Smooth muscle cell (in vitro differentiated cells): Measurements from ENCODE around the gene MRPL39. TPM values are rescaled to one million over a fixed set of nuclear protein-coding genes. Genes with fewer than 3 reads are reported as not detected.
A peak's percentile ranks its signal among the peaks of the same experiment; 100 is the strongest.

Experiments used
- DNase-seq: peaks from one replicate; lab custom pipeline; 2025; ENCODE audit not compliant: unreplicated experiment; lab: John Stamatoyannopoulos, UW
- H2AFZ ChIP-seq: fragments of 200-600 bp; sonication (generic); 2 replicates; pipeline ENCODE4 v1.6.0; 2016; ENCODE audit warnings: antibody characterized with exemption, low read depth, mild to moderate bottlenecking
- H3F3A ChIP-seq: fragments of 200-600 bp; sonication (generic); 2 replicates; pipeline ENCODE4 v1.6.0; 2017; ENCODE audit warnings: antibody characterized with exemption, low read depth
- H3K27ac ChIP-seq: fragments of 200-600 bp; sonication (generic); 2 replicates; pipeline ENCODE4 v1.5.1; 2016; ENCODE audit warnings: low read depth, mild to moderate bottlenecking
- H3K27me3 ChIP-seq: fragments of 200-600 bp; sonication (generic); 2 replicates; pipeline ENCODE4 v1.6.1; 2016; ENCODE audit warnings: low read depth, mild to moderate bottlenecking
- H3K36me3 ChIP-seq: fragments of 200-600 bp; sonication (generic); 2 replicates; pipeline ENCODE4 v1.5.1; 2016; ENCODE audit warnings: low read depth
- H3K4me1 ChIP-seq: fragments of 200-600 bp; sonication (generic); 2 replicates; pipeline ENCODE4 v1.5.1; 2016; ENCODE audit warnings: low read depth
- H3K4me2 ChIP-seq: fragments of 200-600 bp; sonication (generic); 2 replicates; pipeline ENCODE4 v1.6.0; 2016; ENCODE audit warnings: mild to moderate bottlenecking
- H3K4me3 ChIP-seq: fragments of 200-600 bp; sonication (generic); 2 replicates; pipeline ENCODE4 v1.5.1; 2016; ENCODE audit warnings: mild to moderate bottlenecking
- H3K79me2 ChIP-seq: fragments of 200-600 bp; sonication (generic); 2 replicates; pipeline ENCODE4 v1.6.0; 2016; ENCODE audit warnings: low read depth, mild to moderate bottlenecking
- H3K9ac ChIP-seq: fragments of 200-600 bp; sonication (generic); 2 replicates; pipeline ENCODE4 v1.6.0; 2016; ENCODE audit warnings: low read depth
- H3K9me3 ChIP-seq: fragments of 200-600 bp; sonication (generic); replicated peaks from 2 replicates; pipeline ENCODE4 v1.5.1; 2016; ENCODE audit warnings: low read depth
- H4K20me1 ChIP-seq: fragments of 200-600 bp; sonication (generic); 2 replicates; pipeline ENCODE4 v1.6.0; 2016; ENCODE audit warnings: low read depth
- CTCF ChIP-seq: fragments of 200-600 bp; sonication (generic); IDR thresholded peaks from 2 replicates; pipeline ENCODE4 v1.5.1; 2017; ENCODE audit warnings: borderline replicate concordance, mild to moderate bottlenecking, antibody characterized with exemption; ENCODE audit not compliant: insufficient read depth, poor library complexity, severe bottlenecking
- WGBS: methylation state at CpG from one replicate; pipeline ENCODE4 v1.1.7; 2016; ENCODE audit warnings: low lambda C conversion rate; 5-methylcytosine and 5-hydroxymethylcytosine counted together
- polyA plus RNA-seq: library from polyadenylated mRNA; unstranded; fragments of >200 nt; fragmentation: Nextera tagmentation; extraction: Ambion mirVana; gene quantifications from 2 replicates; pipeline ENCODE4 v1.2.1, GENCODE V29; 2016
- total RNA-seq: library from RNA; depleted of rRNA; stranded (reverse); fragments of >200 nt; gene quantifications from 2 replicates; pipeline ENCODE4 v1.2.3, GENCODE V29; 2014

Gene MRPL39
- total and polyA plus RNA-seq, 2 experiments from 2014 or later = 48.1 to 62.0 TPM

GRCh38 chr21:25637851-25638659, 30.8 kb upstream of the MRPL39 start:
- peak overlapping the region; percentile 98 for H3K4me2 ChIP-seq
- TF ChIP-seq CTCF = no peak
- H3F3A ChIP-seq = no peaks in the 10 kb centered on the region
- H3K36me3 ChIP-seq = no peaks in the 10 kb centered on the region
- H4K20me1 ChIP-seq = no peaks in the 10 kb centered on the region
- no peak for DNase-seq
- peak overlapping the region; percentile 79 for H3K4me3 ChIP-seq
- peaks cover 21% of the 10 kb centered on the region for H3K27me3 ChIP-seq
- H3K9ac ChIP-seq = peak overlapping the region; percentile 89
- H3K4me1 ChIP-seq = peaks cover 16% of the 10 kb centered on the region
- no peaks in the 10 kb centered on the region for H3K9me3 ChIP-seq
- H3K79me2 ChIP-seq = no peaks in the 10 kb centered on the region
- H3K27ac ChIP-seq = peak overlapping the region; percentile 18
- 55% methylated on average over 5 of the region's 5 CpGs for WGBS
- H2AFZ ChIP-seq = no peak overlapping the region

DNA sequence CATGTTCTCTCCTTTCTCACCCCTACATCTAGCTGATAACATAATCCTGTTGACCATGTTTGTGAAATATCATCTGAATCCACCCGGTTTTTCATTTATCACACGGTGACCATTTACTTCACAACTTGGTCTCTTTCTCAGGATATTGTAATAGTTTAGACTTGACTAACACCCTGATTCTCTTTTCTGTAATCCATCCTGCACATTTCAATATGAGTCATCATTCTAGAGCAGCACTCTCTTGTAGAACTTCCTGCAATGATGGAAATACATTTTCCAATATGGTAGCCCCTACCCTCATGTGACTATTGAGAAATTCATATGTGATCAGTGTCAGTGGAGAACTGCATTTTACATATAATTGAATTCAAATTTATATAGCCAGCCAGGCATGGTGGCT, 29.4 kb upstream of the MRPL39 start:
- Histone ChIP-seq H3K9me3 (no peaks in the 10 kb centered on the region), H3F3A (no peaks in the 10 kb centered on the region), H4K20me1 (no peaks in the 10 kb centered on the region), H3K27ac (no peak overlapping the region), H2AFZ (no peak overlapping the region), H3K79me2 (no peaks in the 10 kb centered on the region), H3K4me1 (peaks cover 16% of the 10 kb centered on the region), H3K9ac (no peak overlapping the region), H3K36me3 (no peaks in the 10 kb centered on the region), H3K4me3 (no peak overlapping the region), H3K27me3 (peaks cover 21% of the 10 kb centered on the region), H3K4me2 (no peak overlapping the region)
- no peak for DNase-seq
- TF ChIP-seq CTCF = no peak
- 61% methylated on average over 2 of the region's 2 CpGs for WGBS

- DNase-seq = no peak
- no peaks in the 10 kb centered on the region for H3K9me3 ChIP-seq
- 49% methylated on average over 7 of the region's 8 CpGs for WGBS
These were observed 28.0 kb upstream of the MRPL39 start for GRCh38 chr21:25635310-25635709.

More at GRCh38 chr21:25635310-25635709, 28.0 kb upstream of the MRPL39 start:
- Histone ChIP-seq H3K27ac (no peak overlapping the region), H3K4me2 (no peak overlapping the region), H3F3A (no peaks in the 10 kb centered on the region), H3K36me3 (no peaks in the 10 kb centered on the region), H3K27me3 (peaks cover 7% of the 10 kb centered on the region), H4K20me1 (no peaks in the 10 kb centered on the region), H3K4me3 (no peak overlapping the region), H3K9ac (no peak overlapping the region), H2AFZ (no peak overlapping the region), H3K4me1 (peaks cover 12% of the 10 kb centered on the region), H3K79me2 (no peaks in the 10 kb centered on the region)
- TF ChIP-seq CTCF = no peak
